NCI-H460 (cell line): ENCODE results near the gene NCOA7. TPM values are rescaled to one million over a fixed set of nuclear protein-coding genes. Genes with fewer than 3 reads are reported as not detected.

Experiments
- DNase-seq: peaks from one replicate; pipeline ENCODE4 v3.0.0-alpha.2; 2016; ENCODE audit warnings: low read depth; ENCODE audit errors: extremely low read depth
- polyA plus RNA-seq: library from polyadenylated mRNA; depleted of rRNA; stranded (reverse); fragments of >200 nt; gene quantifications from 2 replicates; pipeline ENCODE4 v1.2.3, GENCODE V29; 2014; cell fraction: nucleus; rRNA removed
- total RNA-seq: library from RNA; depleted of rRNA; stranded (reverse); fragments of >200 nt; shearing (Covaris generic); gene quantifications from 2 replicates; pipeline ENCODE4 v1.2.3, GENCODE V29; 2014; rRNA removed

NCOA7 gene
- total RNA-seq = 248 and 250 TPM in 2 replicates
- 94.9 and 142 TPM in 2 replicates for polyA plus RNA-seq

- DNase-seq = peak; percentile 36
Measured at GRCh38 chr6:125790358-125791150, at the start of gene NCOA7. Gene NCOA7 (plus strand): TSS chr6:125790960. CDS start chr6:125815355, 24,395 bp downstream.

GRCh38 chr6:125741336-125741735 lies 49.4 kb upstream of the NCOA7 start:
- no peak for DNase-seq

GRCh38 chr6:125742024-125742423 lies 48.7 kb upstream of the NCOA7 start:
- DNase-seq = no peak

- DNase-seq = no peak
Measured at GRCh38 chr6:125742464-125743120, 48.2 kb upstream of the NCOA7 start.

GRCh38 chr6:125743604-125744003 lies 47.2 kb upstream of the NCOA7 start:
- no peak for DNase-seq

GRCh38 chr6:125745281-125746018 lies 45.3 kb upstream of the NCOA7 start:
- no peak for DNase-seq

- DNase-seq = no peak
Measured at GRCh38 chr6:125746019-125746414, 44.7 kb upstream of the NCOA7 start.

GRCh38 chr6:125746731-125747588 lies 43.8 kb upstream of the NCOA7 start:
- DNase-seq = no peak

GRCh38 chr6:125747589-125748405 lies 43.0 kb upstream of the NCOA7 start:
- no peak for DNase-seq

- DNase-seq = no peak
Measured at GRCh38 chr6:125748406-125749172, 42.2 kb upstream of the NCOA7 start.

- DNase-seq = peak; percentile 76
Measured at GRCh38 chr6:125749173-125749864, 41.4 kb upstream of the NCOA7 start, which contains the start of gene HEY2. Gene HEY2 (plus strand): TSS chr6:125749632. CDS start chr6:125749777, 145 bp downstream.

- no peak for DNase-seq
Measured at GRCh38 chr6:125749865-125750691, 40.7 kb upstream of the NCOA7 start.

- no peak for DNase-seq
Measured at GRCh38 chr6:125750692-125751333, 39.9 kb upstream of the NCOA7 start.

- no peak for DNase-seq
Measured at GRCh38 chr6:125751334-125751916, 39.3 kb upstream of the NCOA7 start.

- no peak for DNase-seq
Measured at GRCh38 chr6:125752773-125753172, 38.0 kb upstream of the NCOA7 start.

GRCh38 chr6:125753218-125753936 lies 37.4 kb upstream of the NCOA7 start:
- no peak for DNase-seq
